Stimulated activated CD4-positive, alpha-beta T cell treated with anti-CD3 and anti-CD28 coated beads, Interleukin-1b, Interleukin-23, amount 100 ng/mL, for 4 hours (primary cell): ENCODE data around the gene MSH3.

ENCODE experiments used
- DNase-seq, 2 donors: peaks; one replicate each; pipeline ENCODE4 v3.0.0-alpha.2; 2020; ENCODE audit warnings: low read depth in 2 of 2

The MSH3 gene

DNA sequence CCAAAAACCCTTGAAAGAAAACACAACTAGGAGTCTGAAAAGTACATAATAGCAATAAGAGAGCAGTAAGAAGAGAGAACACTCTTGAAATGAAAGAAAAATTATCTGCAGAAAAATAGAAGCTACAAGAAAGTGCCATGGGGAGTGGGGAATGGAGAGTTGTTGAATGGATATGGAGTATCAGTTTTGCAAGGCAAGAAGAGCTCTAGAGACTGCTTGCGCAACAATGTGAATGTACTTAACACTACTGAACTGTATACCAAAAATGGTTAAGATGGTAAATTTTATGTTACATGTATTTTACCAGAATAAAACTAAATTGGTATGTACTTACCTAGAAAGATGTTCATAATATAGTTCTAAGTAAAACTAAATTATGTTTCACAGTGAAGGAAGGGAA is 251.0 kb downstream of the MSH3 start:
- no peak for DNase-seq

DNA sequence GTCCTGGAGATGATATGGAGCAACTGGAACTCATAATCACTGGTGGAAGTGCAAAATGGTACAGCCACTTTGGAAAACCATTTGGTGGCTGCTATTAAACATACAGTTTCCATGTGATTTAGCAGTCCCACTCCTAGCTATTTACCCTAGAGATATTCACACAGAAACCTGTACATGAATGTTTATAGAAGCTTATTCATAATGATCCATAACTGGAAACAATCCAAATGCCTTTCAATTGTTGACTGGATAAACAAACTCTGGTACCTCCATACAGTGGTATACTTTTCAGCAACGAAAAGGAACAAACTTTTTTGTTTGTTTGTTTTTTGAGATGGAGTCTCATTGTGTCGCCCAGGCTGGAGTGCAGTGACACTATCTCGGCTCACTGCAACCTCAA is 258.0 kb downstream of the MSH3 start:
- DNase-seq: no peak

DNA sequence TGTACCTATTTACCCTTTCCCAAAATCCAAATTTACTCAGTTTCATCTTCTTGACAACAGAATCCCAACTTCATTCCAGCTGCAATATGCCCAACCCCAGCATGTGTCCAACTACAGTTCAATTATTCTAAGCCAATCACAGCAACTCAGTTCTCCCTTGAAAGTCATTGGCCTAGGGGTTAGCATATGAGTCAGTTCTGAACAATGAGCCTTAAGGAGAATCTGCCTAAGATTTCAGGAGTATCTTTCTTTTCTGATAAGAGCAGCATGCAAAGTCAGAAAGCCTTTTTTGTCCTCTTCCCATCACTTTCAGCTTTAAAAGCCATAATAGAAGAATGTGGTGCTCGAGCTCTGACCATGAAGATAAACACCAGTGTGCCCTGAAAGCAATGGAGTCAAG is 261.3 kb downstream of the MSH3 start:
- no peak for DNase-seq

DNA sequence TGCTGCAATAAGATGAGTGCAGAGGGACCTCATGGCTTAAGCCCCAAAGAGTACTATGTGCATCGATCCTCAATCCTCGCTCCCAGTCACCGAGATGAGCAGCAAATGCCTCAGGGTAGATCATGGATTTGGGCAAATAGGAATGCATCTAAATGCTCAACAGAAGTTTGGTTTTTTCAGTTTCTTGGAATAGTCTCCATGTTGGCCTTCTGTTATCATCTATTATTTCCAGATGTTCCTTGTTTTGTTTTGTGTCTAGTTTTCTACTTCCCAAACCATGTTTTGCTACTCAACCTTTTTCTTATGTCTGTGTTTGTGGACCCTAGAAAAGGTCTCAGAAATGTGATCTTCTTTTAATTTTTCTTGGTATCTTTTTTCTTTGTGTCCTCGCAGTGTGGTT is 262.2 kb downstream of the MSH3 start:
- no peak for DNase-seq

DNA sequence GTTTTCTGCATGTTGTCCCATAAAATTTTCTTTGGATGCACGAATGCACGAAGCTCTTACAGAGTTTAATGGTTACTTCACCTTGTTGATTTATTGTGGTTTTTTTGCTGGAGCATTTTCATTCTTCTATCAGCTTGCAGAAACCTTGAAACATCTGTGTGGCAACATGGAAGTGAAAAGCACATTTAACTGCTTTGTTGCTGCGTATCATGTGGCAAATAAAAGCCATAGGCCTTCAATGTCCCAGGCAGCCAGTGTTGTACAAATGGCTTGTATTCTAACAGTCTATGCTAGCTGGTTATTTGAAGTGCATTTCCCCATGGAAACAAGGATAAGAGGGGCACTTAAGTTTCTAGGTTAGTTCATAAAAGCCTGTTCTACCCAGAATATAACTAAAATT is 263.2 kb downstream of the MSH3 start:
- DNase-seq: no peak

DNA sequence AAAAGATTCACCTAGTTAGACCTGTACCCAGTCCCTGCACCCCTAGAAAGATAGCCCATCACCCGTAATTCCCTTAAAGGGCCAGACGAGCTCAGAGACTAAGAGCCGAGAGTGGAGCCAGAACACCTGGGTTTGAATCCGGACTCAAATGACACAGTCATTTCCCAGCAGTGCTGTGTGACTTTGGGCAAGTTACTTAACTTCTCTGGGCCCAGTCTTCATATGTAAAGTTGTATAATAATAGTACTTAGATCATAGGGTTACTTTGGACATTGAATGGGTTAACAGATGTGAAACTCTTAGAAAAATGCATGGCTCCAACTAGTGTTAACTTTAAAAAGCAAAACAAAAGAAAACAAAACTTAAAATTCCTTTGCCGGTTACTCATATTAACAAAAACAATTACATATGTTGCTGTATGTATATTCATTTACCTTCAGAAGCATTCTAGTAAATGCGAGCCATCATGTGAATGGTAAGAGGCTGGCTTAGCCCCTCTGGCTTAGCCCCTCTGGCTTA is 265.3 kb downstream of the MSH3 start:
- DNase-seq: no peak

DNA sequence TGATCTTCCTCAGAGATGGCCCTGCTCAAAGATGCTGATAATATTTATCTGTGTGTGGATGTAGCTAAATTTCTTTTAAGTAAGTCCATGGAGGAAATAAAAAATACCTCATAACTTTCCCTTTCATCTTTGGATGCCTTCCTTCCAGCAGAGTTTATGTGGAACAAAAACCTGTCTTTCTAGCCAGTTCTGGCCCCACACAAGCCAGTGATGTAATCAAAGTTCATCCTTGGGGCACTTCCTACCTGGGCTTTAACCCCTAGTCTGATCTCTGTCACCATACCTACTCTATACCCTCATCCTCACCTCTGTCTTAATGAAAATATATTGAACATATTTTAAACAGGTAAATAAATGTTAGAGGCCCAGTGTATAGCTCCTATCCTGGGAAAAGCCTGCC is 265.9 kb downstream of the MSH3 start:
- DNase-seq: no peak

DNA sequence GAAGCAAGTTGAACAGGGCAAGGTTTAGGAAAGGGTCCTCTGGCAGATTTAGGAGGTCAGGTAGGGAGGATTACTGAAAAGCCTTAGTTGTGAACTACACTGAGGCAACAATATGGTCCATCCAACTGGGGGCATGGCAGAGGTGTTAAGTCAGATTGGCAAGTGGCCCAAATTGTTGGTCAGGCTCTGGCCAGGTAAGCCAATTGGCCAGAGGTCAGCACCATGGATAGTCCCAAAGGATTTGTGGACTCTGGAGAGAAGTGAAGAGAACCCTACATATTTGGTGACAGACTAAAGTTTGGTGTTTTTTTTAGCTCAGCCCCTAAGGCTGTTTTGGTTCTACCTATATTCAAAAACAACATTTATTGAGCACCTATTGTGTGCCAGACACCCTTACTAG is 266.6 kb downstream of the MSH3 start:
- DNase-seq: no peak

DNA sequence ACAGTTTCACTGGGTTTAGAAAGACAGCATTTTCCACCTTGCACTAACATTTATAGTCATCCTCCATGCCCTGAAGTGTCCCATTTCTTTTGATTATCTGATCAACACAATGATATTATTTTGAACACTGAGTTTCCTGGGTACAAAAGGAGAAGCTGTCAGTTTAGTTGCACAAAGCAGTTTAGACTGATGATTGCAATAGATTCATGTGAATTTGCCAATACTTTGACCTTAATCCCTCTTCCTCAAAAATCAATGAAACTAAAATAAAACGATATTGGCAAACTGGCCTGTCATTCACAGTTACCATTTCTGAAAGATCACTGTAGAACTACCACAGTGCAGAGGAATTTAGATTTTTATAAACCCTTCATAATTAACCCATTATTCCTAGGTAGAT is 271.5 kb downstream of the MSH3 start:
- no peak for DNase-seq
